ENCODE data around the gene ABLIM1.

GRCh38 chr10:114495303-114495702 is 162.8 kb downstream of the ABLIM1 start:
- no peak for TF ChIP-seq POLR2A (IDR thresholded peaks at IDR 0.05)
- TF ChIP-seq, protein P1, sequence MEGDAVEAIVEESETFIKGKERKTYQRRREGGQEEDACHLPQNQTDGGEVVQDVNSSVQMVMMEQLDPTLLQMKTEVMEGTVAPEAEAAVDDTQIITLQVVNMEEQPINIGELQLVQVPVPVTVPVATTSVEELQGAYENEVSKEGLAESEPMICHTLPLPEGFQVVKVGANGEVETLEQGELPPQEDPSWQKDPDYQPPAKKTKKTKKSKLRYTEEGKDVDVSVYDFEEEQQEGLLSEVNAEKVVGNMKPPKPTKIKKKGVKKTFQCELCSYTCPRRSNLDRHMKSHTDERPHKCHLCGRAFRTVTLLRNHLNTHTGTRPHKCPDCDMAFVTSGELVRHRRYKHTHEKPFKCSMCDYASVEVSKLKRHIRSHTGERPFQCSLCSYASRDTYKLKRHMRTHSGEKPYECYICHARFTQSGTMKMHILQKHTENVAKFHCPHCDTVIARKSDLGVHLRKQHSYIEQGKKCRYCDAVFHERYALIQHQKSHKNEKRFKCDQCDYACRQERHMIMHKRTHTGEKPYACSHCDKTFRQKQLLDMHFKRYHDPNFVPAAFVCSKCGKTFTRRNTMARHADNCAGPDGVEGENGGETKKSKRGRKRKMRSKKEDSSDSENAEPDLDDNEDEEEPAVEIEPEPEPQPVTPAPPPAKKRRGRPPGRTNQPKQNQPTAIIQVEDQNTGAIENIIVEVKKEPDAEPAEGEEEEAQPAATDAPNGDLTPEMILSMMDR (IDR thresholded peaks at IDR 0.05), result no peak

Data from testis (tissue), 2 donors.